SKM-1 treated with dmso at 0.1 percent for 144 hours (cell line): ENCODE data around the gene LRGUK.
"Not testable (repeated sequence)": the region's sequence is repeated elsewhere in the genome, so short reads cannot be mapped to it uniquely, and the experiment has no call there.

ENCODE experiments used
- DNase-seq: peaks from one replicate; lab custom pipeline; 2025; ENCODE audit not compliant: unreplicated experiment; lab: John Stamatoyannopoulos, UW

Gene LRGUK, protein sequence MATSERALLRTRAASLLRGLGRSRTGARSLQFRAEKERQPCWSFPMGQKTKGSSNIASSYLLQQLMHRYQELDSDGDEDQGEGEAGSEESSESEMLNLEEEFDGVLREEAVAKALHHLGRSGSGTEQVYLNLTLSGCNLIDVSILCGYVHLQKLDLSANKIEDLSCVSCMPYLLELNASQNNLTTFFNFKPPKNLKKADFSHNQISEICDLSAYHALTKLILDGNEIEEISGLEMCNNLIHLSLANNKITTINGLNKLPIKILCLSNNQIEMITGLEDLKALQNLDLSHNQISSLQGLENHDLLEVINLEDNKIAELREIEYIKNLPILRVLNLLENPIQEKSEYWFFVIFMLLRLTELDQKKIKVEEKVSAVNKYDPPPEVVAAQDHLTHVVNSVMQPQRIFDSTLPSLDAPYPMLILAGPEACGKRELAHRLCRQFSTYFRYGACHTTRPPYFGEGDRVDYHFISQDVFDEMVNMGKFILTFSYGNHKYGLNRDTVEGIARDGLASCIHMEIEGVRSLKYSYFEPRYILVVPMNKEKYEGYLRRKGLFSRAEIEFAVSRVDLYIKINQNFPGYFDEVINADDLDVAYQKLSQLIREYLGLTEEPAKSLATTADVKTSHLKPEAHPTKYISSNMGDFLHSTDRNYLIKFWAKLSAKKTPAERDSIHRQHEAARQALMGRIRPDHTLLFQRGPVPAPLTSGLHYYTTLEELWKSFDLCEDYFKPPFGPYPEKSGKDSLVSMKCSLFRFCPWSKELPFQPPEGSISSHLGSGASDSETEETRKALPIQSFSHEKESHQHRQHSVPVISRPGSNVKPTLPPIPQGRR

DNA sequence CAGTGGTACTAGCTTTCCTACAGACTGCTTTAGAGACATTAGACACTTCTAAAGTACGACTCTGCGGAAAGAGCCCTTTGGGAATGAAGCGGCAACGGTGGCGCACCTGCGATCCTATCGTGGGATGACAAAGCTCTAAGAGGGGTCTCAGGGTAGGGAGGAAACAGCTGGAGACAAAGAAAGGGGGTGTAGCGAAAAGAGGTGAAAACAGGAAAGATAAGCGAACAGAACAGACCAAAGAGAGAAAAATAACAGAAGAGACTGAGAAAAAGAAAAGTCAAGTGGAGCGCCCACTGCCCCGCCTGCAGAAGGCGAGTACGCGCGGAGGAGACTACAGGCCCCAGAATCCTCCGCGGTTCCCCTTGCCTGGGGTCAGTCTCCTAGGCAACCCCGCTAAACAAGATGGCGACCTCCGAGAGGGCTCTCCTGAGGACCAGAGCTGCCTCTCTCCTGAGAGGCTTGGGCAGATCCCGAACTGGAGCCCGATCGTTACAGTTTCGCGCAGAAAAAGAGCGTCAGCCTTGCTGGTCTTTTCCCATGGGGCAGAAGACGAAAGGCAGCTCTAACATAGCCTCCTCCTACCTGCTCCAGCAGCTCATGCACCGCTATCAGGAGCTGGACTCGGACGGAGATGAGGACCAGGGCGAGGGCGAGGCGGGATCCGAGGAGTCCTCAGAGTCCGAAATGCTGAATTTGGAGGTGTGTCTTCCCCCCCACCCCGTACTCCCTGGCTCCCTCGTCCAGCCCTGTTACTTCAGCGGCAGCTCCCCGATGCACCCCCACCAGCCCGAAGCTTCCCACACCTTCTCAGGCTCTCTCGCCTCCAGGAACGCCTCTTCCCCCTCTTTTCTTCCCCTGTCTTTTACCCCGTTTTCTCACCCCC, at the start of gene LRGUK:
TSS of gene LRGUK (plus strand) at position 375 of the 883 bp plus-strand sequence. CDS start at position 403, 28 bp downstream.
- peak; percentile 69 for DNase-seq

DNA sequence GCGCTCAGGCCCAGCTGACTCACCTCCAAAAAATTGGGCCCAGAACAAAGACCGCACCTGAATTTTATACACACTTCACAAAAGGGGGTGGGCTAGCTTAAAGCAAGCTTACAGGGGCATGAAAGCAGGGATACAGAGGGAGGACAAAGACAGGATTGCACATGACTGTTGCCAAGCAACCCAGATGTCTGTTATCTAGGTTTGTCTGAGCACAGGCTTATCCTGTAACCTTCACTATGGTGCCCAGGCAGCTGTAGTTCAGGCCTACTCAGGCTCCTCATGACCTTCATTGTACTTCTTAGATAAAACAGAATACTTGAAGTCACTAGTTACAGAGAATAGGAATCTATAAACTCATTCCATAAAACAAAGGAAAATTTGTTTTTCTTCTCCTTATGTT, 49.6 kb upstream of the LRGUK start:
- not testable (repeated sequence) for DNase-seq

DNA sequence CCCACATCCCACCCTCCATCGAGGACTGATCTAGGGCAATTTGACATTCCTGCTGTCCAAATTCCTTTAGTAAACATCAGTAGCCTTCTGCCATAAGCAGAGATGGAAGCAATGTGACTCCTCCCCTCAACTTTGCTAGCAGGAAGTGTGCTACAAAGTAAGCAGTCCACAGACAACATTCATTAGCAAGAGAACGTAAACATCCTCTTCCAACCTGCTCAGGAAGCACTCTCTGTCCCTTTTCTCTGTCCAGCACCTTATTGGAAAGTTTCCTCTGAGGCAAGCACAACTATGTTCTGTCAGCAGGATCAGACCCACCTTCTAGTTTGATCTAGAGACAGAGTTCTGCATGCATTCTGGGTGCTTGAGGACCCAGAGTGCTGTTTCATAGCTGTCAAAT, 48.1 kb upstream of the LRGUK start:
- DNase-seq, result no peak

DNA sequence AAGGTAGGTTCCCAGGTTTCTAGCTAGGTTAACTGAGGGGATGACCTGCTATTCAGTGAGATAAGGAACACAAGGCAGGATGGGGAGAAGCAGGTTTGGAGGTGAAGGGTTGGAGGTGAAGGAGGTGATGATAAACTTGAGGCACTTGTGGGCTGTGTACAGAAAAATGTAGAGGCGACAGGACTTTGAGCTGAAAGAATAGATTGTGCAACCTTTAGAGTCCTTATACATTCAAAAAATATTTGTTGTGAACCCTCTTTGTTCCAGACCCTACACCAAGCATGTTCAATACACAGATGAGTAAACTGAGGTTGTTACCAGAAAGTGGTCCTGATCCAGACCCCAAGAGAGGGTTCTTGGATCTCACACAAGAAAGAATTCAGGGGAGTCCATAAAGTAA, 45.4 kb upstream of the LRGUK start:
- no peak for DNase-seq

DNA sequence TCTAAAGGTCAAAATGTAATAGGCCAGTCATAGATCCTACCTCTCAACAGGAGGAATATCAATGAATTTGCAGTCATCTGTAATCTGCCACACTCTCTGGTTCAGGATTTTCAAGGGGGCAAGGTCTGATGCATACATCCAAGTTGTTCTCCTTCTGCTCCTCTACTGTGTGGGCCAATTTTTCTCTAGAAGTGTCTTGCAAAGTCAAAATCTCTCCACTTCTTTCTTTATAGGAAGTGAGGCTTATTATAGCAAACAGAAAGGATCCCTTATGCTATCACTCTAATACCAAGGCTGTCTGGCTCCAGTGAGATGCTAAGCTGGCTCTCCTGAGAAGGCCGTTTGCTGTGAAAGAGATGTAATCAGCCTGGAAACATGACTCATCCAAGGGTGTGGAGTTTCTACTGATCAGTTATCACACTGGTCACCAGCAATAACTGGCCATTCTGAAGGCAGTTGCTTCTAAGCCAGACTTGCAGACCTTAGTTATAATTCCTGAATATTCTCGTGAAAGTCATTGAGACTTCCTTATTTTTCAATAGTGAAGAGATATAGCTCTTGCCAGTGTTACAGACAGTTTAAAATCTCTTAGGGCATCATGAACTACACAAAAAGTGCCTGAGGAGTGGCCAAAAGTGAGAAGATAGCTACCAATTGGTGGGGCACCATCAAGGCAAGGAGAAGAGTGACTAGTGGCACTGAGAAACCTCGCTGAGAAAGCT, 43.2 kb upstream of the LRGUK start:
- DNase-seq, result no peak

DNA sequence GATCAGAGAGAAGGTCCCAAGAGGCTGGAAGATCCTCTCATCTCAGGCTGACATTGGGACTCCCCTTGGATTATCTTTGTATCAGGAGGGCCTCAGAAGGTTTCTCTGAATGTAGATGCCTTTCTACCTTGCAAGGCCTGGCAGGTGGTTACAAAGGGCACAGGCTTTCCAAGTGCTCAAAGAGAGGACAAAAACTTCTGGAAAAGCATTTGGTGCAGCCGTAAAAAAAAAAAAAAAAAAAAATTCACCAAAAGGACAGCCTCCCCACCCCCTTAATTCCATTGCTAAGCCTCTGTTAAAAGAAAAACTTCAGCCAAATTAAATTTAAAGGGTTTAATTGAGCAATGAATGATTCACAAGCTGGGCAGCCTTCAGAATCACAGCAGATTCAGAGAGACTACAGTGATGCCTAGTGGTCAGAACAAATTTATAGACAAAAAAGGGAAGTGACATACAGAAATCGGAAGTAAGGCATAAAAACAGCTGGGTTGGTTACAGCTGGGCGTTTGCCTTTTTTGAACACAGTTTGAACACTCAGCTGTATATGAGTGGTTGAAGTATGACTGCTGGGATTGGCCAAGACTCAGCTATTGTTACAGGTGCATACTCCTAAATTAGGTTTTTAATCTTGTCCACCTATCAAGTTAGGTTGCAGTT, 42.5 kb upstream of the LRGUK start:
- DNase-seq, result peak; percentile 59

DNA sequence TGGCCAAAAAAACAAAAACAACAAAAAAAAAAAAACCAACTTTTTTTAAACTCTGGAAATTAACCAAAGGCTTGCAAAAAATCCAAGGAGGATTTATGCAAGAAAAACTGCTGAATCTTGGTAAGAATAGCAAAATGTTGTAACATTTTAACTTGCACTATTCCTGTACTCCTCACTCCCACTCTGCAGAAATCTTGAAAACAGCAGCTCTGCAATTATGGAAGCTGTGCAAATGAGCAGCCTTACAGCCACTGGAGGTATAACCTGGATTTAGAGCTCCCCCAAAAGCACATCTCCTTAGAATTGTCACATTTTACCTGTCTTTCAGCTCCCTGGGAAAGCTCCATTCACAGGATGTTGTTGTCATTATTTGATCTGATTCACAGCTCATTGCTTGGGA, 41.8 kb upstream of the LRGUK start:
- no peak for DNase-seq

DNA sequence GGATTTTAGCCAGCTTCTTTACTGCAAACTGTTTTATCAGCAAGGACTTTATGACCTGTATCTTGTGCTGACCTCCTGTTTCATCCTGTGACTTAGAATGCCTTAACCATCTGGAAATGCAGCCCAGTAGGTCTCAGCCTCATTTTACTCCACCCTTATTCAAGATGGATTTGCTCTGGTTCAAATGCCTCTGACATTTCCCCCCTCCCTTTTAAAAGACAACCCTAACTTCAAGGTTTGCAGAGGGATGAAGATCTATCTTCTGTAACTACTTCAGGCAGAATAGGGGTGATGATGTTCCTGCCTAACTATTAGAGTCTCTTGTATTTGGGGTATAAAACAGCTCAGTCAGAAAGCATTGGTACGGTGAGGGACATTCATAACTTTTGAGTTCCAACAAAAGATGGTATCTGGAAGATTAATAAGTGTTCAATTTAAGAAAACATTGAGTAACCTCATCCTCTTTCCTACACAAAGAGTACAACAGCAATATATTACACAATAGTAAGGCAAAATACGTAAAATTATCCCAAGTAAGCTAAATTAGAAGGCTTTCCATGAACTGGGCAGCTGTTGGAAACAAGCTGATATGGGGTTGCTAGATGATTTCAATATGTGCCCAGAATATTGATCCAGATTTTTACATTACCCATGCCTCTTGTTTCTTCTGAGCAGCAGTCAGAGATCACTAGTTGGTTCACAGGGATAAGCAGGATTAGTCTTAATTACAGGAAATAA, 40.0 kb upstream of the LRGUK start:
- no peak for DNase-seq

DNA sequence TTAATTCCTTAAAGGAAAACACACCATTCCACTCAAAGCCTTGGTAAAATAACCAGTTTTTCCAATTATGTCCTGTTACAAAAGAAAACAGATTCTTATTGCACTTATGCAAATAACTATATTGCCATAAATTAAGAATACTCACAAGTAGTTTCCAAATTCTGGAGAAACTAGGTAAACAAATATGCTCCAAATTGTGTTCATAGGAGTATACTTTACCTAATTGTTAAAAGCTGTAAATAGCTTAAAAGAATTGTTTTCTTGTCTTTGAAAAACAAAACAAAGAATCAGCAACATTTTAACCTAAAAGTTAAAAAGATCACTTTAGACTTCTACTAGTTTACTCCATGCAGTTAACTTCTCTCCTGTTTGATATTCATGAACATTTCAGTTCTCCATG, 38.9 kb upstream of the LRGUK start:
- no peak for DNase-seq

DNA sequence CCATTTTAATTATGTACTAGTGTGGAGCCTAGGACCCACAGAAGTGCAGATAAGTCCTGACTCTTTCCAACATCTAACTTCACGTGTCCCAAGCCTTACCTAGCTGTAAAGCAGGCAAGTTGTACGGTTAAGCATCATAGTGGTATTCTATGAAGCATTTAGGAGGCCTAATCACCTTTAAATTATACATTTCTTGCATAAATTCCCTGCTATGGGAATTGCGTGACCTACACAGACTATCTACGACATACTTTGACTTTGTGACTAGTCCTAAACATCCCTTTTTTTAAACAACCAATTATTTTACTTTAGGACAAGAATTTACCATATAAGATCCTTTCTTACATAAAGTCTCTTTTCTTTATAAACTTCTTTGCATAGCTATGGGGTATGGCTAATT, 37.7 kb upstream of the LRGUK start:
- DNase-seq, result no peak

DNA sequence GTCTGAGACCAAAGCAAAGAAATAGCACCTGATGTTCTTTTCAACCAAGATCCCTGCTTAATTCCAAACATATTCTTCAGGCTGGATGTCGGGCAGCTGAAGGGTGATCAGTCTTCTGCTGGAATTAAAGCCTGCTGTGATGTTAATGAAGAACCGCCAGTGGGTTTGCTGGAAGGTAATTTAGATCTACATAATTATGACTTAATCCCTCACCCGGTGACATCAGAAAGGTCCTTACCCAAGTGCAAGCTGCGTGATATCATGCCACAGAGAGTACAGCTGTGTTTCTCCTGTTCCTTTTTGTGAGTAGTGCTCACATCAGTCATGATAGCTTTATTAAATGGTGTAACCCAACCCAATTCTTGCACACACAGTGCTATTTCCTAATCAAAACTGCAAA, 29.1 kb upstream of the LRGUK start:
- DNase-seq, result no peak

DNA sequence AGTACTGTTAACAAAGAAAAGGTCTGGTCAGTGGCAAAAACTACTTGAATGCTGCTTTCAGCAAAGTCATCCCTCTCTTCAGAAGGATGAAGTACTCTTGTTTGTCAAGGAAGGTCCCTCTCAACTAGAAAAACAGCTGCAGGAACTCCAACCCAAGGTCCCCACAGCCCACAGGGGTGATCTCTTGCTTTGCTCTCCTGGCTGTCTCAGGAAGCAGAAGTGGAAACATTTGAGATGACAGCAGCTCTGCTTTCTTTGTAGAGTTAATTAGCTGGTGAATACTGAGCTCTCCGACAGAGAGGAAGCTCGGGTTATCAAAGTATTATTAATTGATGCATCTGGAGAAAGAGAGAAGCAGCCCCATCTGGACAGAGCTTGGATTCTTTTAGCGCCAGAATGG, 25.4 kb upstream of the LRGUK start:
- no peak for DNase-seq

DNA sequence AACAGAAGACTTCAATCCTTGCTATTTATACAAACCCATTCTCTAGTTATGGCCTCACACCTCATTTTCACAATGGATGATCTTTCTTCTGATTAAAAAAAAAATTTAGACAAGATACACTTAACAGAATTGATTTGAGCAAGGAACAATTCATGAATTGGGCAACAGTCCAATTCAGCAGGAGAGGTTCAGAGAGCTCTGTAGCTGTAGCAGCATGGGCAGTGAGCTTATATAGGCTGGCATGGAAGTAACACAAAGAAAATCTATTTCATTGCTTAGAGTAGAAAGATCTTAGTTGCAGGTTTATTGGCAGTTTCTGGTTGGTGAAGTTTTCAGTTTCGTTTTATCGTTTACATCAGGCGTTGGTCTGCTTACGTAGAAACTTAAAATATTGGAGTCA, 23.0 kb upstream of the LRGUK start:
- no peak for DNase-seq

DNA sequence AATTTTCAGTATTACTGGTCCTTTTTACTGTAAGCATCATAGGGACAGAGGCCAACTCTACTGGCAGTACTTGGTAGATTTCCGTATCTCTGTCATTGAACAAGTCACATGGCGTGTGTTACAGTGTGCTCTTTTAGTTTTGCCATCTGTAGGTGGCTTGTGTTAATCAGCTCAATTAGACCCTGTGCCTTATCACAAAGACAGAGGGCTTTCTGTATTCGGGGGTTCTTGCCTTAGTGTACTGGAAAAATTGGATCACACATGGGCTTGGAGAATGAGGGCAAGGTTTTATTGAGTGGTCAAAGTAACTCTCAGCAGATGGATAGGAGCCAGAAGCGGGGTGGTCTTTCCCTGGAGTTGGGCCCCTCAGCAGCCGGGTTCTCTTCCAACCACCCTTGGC, 21.3 kb upstream of the LRGUK start:
- DNase-seq, result no peak

DNA sequence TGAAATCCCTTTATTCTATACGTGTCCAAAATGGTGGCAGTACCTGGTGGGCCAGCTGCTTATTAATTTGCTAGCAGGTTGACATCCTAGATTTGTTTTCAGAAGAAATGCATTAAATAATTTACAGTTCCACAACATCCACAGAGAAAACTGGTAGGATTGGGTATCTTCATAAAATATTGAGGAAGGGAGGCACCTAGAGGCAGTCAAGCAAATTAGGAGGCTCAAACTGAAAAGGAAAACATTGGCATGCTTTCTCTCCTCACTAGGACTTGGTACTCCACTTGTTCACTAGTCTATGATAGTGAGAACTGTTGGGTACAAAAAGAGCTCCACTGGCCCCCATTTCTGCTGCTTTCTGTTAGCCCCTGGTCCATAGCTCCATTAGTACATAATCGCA, 18.3 kb upstream of the LRGUK start:
- DNase-seq, result no peak

DNA sequence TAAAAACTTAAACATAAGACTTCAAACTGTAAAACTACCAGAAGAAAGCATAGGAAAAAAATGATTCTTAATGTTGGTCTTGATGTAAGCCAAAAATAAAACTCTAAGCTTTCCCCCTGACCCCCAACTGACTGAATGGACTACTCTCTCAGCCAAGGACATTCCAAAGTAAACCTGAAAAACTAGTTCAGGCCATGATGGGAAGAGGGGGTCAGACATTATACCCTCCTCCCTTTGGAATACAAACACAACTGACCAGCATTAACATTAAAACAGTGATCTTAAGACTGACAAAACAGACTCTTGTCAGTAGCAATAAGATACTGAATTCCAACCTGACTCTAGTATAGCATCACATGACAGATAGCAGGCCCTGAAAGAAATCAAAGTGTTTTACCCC, 13.5 kb upstream of the LRGUK start:
- DNase-seq, result no peak

DNA sequence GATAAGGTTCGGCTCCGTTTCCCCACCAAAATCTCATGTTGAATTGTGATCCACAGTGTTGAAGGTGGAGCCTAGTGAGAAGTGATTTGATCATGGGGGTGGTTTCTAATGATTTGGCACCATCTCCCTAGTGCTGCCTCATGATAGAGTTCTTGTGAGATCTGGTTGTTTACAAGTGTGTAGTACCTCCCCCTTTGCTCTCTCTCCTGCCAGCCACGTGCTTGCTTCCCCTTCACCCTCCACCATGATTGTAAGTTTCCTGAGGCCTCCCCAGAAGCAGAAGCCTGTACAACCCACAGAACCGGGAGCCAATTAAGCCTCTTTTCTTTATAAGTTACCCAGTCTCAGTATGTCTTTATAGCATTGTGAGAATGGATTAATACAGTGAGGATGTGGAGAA, 12.1 kb upstream of the LRGUK start:
- no peak for DNase-seq

DNA sequence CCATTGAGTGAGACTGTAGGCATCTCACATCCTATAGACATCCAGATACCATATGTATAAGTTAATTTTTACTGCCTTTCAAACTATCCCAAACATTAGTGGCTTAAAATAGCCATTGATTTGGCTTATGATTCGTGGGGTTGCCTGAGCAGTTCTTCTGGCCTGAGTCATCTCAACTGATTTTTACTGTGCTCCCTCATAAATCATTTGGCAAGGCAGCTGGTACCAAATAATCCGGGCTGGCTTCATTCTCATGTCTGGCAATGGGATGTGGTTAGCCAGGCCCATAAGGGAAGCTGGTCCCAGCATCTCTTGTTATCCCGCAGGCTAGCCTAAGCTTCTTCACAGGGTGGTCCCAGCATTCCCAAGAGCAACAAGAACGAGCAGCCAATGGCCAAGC, 6.7 kb upstream of the LRGUK start:
- no peak for DNase-seq

DNA sequence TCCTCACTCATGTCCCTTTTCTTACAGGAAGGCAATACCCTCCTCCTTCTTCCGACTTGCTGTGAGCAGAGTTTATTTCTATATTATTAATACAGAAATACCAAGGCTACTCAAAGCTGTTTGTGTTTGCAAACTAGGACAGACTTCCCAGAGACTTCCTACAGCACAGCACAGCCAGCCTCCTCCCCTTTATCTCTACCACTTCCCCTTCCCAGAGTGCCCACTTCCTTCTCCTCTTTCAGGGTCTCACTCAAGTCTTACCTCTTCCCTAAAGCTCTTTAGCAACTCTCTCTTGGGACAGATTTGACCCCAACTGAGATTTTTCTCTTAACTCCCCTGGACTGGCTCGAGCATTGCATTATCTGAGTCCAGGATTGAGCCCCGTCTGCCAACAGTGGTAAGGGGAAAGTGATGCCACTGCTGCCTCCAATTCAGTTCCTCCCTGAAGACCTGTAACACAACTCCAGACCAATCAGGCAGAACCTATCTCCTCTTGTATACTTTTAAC, 5.5 kb upstream of the LRGUK start:
- DNase-seq, result peak; percentile 71
